IPS DF 19.7 (cell line): Measurements from ENCODE around the gene PPIL6.
"Not testable (repeated sequence)": the region's sequence is repeated elsewhere in the genome, so short reads cannot be mapped to it uniquely, and the experiment has no call there.

Experiments
- DNase-seq: peaks from one replicate; pipeline ENCODE4 v3.0.0-alpha.2; 2013; ENCODE audit warnings: low read depth, low spot score

Gene PPIL6

GRCh38 chr6:109393886-109394281, 46.5 kb downstream of the PPIL6 start:
- no peak for DNase-seq

- no peak for DNase-seq
Measured at GRCh38 chr6:109393157-109393885, 47.1 kb downstream of the PPIL6 start.

GRCh38 chr6:109389650-109390274, 50.7 kb downstream of the PPIL6 start:
- DNase-seq: no peak

- DNase-seq: no peak
Measured at GRCh38 chr6:109388265-109388664, 52.2 kb downstream of the PPIL6 start.

GRCh38 chr6:109383438-109383940, 56.9 kb downstream of the PPIL6 start:
- no peak for DNase-seq

GRCh38 chr6:109382576-109383437, 57.6 kb downstream of the PPIL6 start:
- DNase-seq: peak; percentile 57

GRCh38 chr6:109381747-109382575, 58.5 kb downstream of the PPIL6 start, which contains the start of gene CD164:
Gene CD164, minus strand, starts transcription at chr6:109382467. Its CDS starts 89 bp downstream, at chr6:109382378.
- peak; percentile 47 for DNase-seq

GRCh38 chr6:109381061-109381746, 59.2 kb downstream of the PPIL6 start:
- DNase-seq: no peak

GRCh38 chr6:109379711-109380110, 60.7 kb downstream of the PPIL6 start:
- no peak for DNase-seq

- DNase-seq: no peak
Measured at GRCh38 chr6:109377717-109378116, 62.7 kb downstream of the PPIL6 start.

GRCh38 chr6:109374326-109374892, 66.0 kb downstream of the PPIL6 start:
- no peak for DNase-seq

- no peak for DNase-seq
Measured at GRCh38 chr6:109373762-109374161, 66.7 kb downstream of the PPIL6 start.

- DNase-seq: no peak
Measured at GRCh38 chr6:109373331-109373730, 67.1 kb downstream of the PPIL6 start.

- DNase-seq: no peak
Measured at GRCh38 chr6:109372130-109372529, 68.3 kb downstream of the PPIL6 start.

GRCh38 chr6:109370792-109371191, 69.6 kb downstream of the PPIL6 start:
- DNase-seq: no peak

GRCh38 chr6:109370336-109370735, 70.1 kb downstream of the PPIL6 start:
- DNase-seq: no peak

GRCh38 chr6:109369728-109370127, 70.7 kb downstream of the PPIL6 start:
- DNase-seq: no peak

GRCh38 chr6:109364382-109365078, 75.9 kb downstream of the PPIL6 start:
- DNase-seq: not testable (repeated sequence)

- no peak for DNase-seq
Measured at GRCh38 chr6:109363753-109364152, 76.7 kb downstream of the PPIL6 start.
